ENCODE data around the gene PREX1.
"Not testable (repeated sequence)": the region's sequence is repeated elsewhere in the genome, so short reads cannot be mapped to it uniquely, and the experiment has no call there.

Gene PREX1

DNA sequence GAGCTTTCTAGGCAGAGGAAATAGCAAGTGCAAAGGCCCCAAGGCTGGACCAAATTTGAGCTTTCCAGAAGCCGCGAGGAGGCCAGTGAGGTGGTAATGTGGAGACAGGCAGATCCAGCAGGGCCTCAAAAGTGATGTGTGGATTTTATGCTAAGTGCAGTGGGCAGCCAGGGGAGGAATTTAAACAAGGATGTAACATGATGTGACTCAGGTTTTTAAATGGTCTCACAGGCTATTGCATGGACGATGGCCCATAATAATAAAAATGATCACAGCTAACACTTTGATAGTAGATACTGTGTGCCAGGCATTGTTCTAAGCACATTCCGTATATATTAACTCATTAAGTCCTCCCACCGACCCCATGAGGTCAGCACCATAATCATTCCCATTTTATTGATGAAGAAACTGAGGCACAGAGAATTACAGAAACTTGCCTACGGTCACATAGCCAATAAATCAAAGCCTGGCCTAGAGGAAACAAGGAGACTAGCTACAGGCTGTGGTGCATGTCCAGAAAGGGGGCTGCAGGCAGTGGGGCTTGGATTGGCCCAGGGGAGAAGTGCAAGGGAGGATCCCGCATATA is 18.0 kb upstream of the PREX1 start:
- in situ Hi-C loops (cut with HindIII; ENCODE audit: low pct_ligation_motif_present, low sequenced_read_pairs), result no loop called here
- no peak overlapping the region for H3K4me3 ChIP-seq (ENCODE audit: low read depth, low read length)
- no peaks in the 10 kb centered on the region for H3K27me3 ChIP-seq (replicated peaks)
- DNase-seq, result no peak
- no peak overlapping the region for H3K27ac ChIP-seq
- TF ChIP-seq, protein P1, sequence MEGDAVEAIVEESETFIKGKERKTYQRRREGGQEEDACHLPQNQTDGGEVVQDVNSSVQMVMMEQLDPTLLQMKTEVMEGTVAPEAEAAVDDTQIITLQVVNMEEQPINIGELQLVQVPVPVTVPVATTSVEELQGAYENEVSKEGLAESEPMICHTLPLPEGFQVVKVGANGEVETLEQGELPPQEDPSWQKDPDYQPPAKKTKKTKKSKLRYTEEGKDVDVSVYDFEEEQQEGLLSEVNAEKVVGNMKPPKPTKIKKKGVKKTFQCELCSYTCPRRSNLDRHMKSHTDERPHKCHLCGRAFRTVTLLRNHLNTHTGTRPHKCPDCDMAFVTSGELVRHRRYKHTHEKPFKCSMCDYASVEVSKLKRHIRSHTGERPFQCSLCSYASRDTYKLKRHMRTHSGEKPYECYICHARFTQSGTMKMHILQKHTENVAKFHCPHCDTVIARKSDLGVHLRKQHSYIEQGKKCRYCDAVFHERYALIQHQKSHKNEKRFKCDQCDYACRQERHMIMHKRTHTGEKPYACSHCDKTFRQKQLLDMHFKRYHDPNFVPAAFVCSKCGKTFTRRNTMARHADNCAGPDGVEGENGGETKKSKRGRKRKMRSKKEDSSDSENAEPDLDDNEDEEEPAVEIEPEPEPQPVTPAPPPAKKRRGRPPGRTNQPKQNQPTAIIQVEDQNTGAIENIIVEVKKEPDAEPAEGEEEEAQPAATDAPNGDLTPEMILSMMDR (IDR thresholded peaks at IDR 0.05; ENCODE audit: low read depth, low read length, missing control alignments), result no peak
- H3K36me3 ChIP-seq (replicated peaks), result no peaks in the 10 kb centered on the region

DNA sequence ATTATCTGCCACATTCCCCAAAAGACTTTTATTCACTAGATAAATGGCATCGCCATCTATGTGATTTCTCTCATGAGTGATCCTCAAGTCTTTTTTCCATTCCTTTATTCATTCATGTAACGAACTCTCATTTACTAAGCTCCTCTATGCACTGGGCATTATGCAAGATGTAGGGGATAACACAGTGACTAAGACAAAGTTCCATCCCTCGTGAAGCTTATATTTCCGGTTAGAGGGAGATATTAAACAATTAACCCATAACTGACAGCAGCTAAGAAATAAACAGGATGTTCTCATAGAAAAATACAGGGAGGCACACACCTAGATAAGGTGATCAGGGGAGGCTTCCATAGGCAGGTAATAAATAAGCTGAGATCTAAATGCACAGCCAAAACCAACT is 17.2 kb upstream of the PREX1 start:
- no peak overlapping the region for H3K4me3 ChIP-seq (ENCODE audit: low read depth, low read length)
- no peak overlapping the region for H3K27ac ChIP-seq
- TF ChIP-seq, protein P1 (IDR thresholded peaks at IDR 0.05; ENCODE audit: low read depth, low read length, missing control alignments), result no peak
- H3K27me3 ChIP-seq (replicated peaks), result no peaks in the 10 kb centered on the region
- DNase-seq, result no peak
- in situ Hi-C loops (cut with HindIII; ENCODE audit: low pct_ligation_motif_present, low sequenced_read_pairs), result no loop called here
- no peaks in the 10 kb centered on the region for H3K36me3 ChIP-seq (replicated peaks)

DNA sequence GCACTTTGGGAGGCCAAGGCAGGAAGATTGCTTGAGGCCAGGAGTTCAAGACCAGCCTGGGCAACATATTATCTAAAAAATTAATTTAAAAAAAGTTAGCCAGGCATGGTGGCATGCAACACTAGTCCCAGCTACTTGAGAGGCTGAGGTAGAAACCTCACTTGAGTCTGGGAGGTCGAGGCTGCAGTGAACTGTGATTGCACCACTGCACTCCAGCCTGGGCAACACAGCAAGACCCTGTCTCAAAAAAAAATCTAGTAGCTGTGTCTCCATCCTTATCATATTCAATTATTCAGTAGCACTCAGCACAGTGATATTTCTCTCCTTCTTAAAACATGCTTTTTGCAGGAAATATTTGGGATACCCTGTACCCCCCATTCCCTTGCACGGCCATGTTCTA is 16.1 kb upstream of the PREX1 start:
- DNase-seq; in situ Hi-C loops (cut with HindIII; ENCODE audit: low pct_ligation_motif_present, low sequenced_read_pairs); H3K27ac ChIP-seq; H3K27me3 ChIP-seq (replicated peaks); H3K36me3 ChIP-seq (replicated peaks); H3K4me3 ChIP-seq (ENCODE audit: low read depth, low read length): not testable (repeated sequence)

DNA sequence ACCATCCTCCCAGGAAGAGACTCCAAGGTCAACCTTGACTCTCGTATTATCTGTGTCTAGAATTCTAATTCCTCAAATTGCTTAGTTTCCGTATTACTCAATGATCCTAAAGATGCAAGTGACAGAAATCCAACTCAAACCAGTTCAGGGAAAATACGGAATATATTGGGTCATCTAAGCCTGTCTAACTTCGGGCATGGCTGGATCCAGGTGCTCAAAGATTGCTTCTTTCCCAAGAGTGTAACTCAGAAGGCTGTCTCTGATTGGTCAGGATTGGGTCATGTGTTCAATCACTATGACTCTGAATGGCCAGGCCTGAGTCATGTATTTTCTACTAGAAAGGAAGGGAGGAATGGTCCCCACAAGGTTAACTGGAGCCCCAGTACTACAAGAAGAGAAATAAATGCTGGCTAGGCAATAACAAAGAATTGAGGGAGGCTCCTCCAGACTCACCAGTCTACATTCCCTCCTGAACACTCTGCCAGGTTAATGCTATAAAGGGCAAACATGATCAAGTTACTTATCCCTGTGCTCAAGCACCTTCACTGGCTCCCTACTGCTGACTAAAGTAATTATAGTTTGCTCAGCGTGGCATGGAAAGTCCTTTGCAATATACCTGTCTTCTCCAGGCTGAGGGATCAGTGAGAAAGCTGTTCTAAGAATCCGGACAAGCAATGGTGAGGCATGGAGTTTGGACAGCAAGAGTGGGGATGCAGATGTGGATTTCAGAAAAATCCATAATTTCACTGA is 15.4 kb upstream of the PREX1 start:
- Histone ChIP-seq H3K36me3 (replicated peaks) (no peaks in the 10 kb centered on the region), H3K27me3 (replicated peaks) (no peaks in the 10 kb centered on the region), H3K27ac (no peak overlapping the region), H3K4me3 (ENCODE audit: low read depth, low read length) (no peak overlapping the region)
- TF ChIP-seq, protein P1 (IDR thresholded peaks at IDR 0.05; ENCODE audit: low read depth, low read length, missing control alignments), result no peak
- no peak for DNase-seq
- in situ Hi-C loops (cut with HindIII; ENCODE audit: low pct_ligation_motif_present, low sequenced_read_pairs), result no loop called here

DNA sequence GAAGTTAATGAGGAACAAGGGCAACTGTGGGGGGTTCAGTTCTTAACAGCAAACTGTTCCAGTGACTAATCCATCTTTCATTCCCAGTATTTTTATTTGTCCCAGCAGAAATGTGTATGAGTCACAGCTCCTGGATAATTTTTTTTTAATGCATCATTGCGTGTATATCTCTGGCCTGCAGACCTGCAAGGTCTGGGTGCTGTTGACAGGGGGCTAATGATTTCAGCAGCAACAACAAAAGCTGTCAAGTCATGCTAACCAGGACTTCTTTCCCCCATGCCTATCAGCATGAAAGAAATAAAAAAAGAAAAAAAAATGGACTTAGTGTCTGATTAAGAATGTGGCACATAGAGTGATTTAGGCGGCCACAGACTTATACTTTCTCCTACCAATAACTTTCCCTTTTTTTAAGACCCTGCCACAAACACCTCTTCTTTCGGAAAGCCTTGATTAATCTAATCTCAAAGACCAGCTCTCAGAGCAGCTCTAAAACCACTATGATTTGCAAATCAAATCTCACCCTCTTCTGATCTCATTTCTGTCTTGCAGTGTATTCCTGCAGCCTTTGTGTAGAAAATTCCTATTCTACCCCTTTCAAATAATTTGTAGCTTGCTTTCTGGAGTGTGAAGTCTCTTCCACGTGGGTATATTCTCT is 14.2 kb upstream of the PREX1 start:
- DNase-seq, result peak; percentile 61
- in situ Hi-C loops (cut with HindIII; ENCODE audit: low pct_ligation_motif_present, low sequenced_read_pairs), result no loop called here
- H3K27ac ChIP-seq, result no peak overlapping the region

More for the DNA sequence above, 14.2 kb upstream of the PREX1 start:
- no peaks in the 10 kb centered on the region for H3K27me3 ChIP-seq (replicated peaks)
- H3K36me3 ChIP-seq (replicated peaks), result no peaks in the 10 kb centered on the region
- no peak overlapping the region for H3K4me3 ChIP-seq (ENCODE audit: low read depth, low read length)
- TF ChIP-seq, protein P1 (IDR thresholded peaks at IDR 0.05; ENCODE audit: low read depth, low read length, missing control alignments), result no peak
